Measurements from ENCODE around the gene IPMK.

Gene IPMK

GRCh38 chr10:58143944-58144343, 123.8 kb downstream of the IPMK start:
- DNase-seq = no peak
